HL-60 (cell line): ENCODE measurements around the gene GUCA1C.

Source experiments
- DNase-seq, 2 experiments: peaks; one replicate each; pipeline ENCODE4 v3.0.0-alpha.2; 2010 to 2020; ENCODE audit warnings: low read depth in 1 of 2, low spot score in 1 of 2
- H3K27ac ChIP-seq: fragments of 250-450 bp; sonication (Bioruptor Pico); replicated peaks from 2 replicates; pipeline ENCODE4 v1.5.1; 2020; ENCODE audit warnings: mild to moderate bottlenecking, moderate library complexity
- H3K27me3 ChIP-seq: fragments of 250-450 bp; sonication (Bioruptor Pico); 2 replicates; pipeline ENCODE4 v1.5.1; 2021; ENCODE audit warnings: mild to moderate bottlenecking, moderate library complexity; ENCODE audit not compliant: insufficient read depth, poor library complexity, severe bottlenecking
- H3K4me3 ChIP-seq: replicated peaks from 2 replicates; pipeline ENCODE4 v1.5.1; 2011; ENCODE audit warnings: mild to moderate bottlenecking, control low read depth, low read length; ENCODE audit not compliant: insufficient read depth
- CTCF ChIP-seq: IDR thresholded peaks from one replicate; pipeline ENCODE4 v1.5.1; 2011; ENCODE audit warnings: low read length, control low read depth, inconsistent platforms; ENCODE audit not compliant: insufficient read depth
- GABPA ChIP-seq: IDR thresholded peaks from 2 replicates; pipeline ENCODE4 v1.6.1; 2012; ENCODE audit warnings: low read depth
- POLR2AphosphoS5 ChIP-seq: IDR thresholded peaks from 2 replicates; pipeline ENCODE4 v1.6.1; 2012; ENCODE audit warnings: low read depth
- REST ChIP-seq: IDR thresholded peaks from 2 replicates; pipeline ENCODE4 v1.6.1; 2012; ENCODE audit warnings: low read depth; ENCODE audit not compliant: insufficient replicate concordance
- SPI1 ChIP-seq: IDR thresholded peaks from 2 replicates; pipeline ENCODE4 v1.6.1; 2012; ENCODE audit warnings: low read depth, mild to moderate bottlenecking, borderline replicate concordance

Gene GUCA1C

GRCh38 chr3:108877901-108878300 is 75.8 kb downstream of the GUCA1C start:
- Histone ChIP-seq H3K27ac (no peak overlapping the region), H3K27me3 (no peaks in the 10 kb centered on the region), H3K4me3 (no peak overlapping the region)
- TF ChIP-seq POLR2AphosphoS5 (no peak), REST (no peak), SPI1 (no peak), GABPA (no peak), CTCF (no peak)
- no peak for DNase-seq

GRCh38 chr3:108863799-108864135 is 89.9 kb downstream of the GUCA1C start:
- Histone ChIP-seq H3K4me3 (no peak overlapping the region), H3K27me3 (no peaks in the 10 kb centered on the region), H3K27ac (no peak overlapping the region)
- TF ChIP-seq POLR2AphosphoS5, result no peak
- no peak for TF ChIP-seq SPI1
- TF ChIP-seq GABPA, result no peak
- no peak for DNase-seq

GRCh38 chr3:108862865-108863798 is 90.5 kb downstream of the GUCA1C start:
- TF ChIP-seq SPI1 (no peak), CTCF (no peak), GABPA (no peak), REST (no peak), POLR2AphosphoS5 (no peak)
- Histone ChIP-seq H3K27me3 (no peaks in the 10 kb centered on the region), H3K4me3 (no peak overlapping the region), H3K27ac (no peak overlapping the region)
- DNase-seq, result no peak

GRCh38 chr3:108861401-108861800 is 92.3 kb downstream of the GUCA1C start:
- no peaks in the 10 kb centered on the region for H3K27me3 ChIP-seq
- no peak for TF ChIP-seq REST
- no peak for TF ChIP-seq GABPA
- no peak for TF ChIP-seq CTCF
- TF ChIP-seq POLR2AphosphoS5, result no peak
- no peak for TF ChIP-seq SPI1
- DNase-seq, result no peak
- H3K4me3 ChIP-seq, result no peak overlapping the region
- no peak overlapping the region for H3K27ac ChIP-seq
